GM23248 (cell line): ENCODE results near the gene GPR68. TPM values are rescaled to one million over a fixed set of nuclear protein-coding genes. Genes with fewer than 3 reads are reported as not detected.

Source experiments
- DNase-seq: peaks from one replicate; pipeline ENCODE4 v3.0.0-alpha.2; 2015
- H2AFZ ChIP-seq: fragments of 200-600 bp; sonication (generic); 2 replicates; pipeline ENCODE4 v1.6.1; 2016; ENCODE audit warnings: antibody characterized with exemption
- H3F3A ChIP-seq: fragments of 200-600 bp; sonication (generic); 2 replicates; pipeline ENCODE4 v1.6.1; 2016; ENCODE audit warnings: mild to moderate bottlenecking, antibody characterized with exemption, mixed run types; ENCODE audit not compliant: insufficient read depth
- H3K27ac ChIP-seq: fragments of 200-600 bp; sonication (generic); 2 replicates; pipeline ENCODE4 v1.5.1; 2016; ENCODE audit warnings: mild to moderate bottlenecking
- H3K27me3 ChIP-seq: fragments of 200-600 bp; sonication (generic); replicated peaks from 2 replicates; pipeline ENCODE4 v1.6.1; 2016; ENCODE audit warnings: mild to moderate bottlenecking; ENCODE audit not compliant: insufficient read depth
- H3K36me3 ChIP-seq: fragments of 200-600 bp; sonication (generic); 2 replicates; pipeline ENCODE4 v1.6.1; 2016; ENCODE audit warnings: low read depth, mild to moderate bottlenecking
- H3K4me1 ChIP-seq: fragments of 200-600 bp; sonication (generic); 2 replicates; pipeline ENCODE4 v1.6.1; 2016; ENCODE audit warnings: mild to moderate bottlenecking; ENCODE audit not compliant: insufficient read depth
- H3K4me2 ChIP-seq: fragments of 200-600 bp; sonication (generic); one replicate; pipeline ENCODE4 v1.6.1; 2016; ENCODE audit warnings: mild to moderate bottlenecking; ENCODE audit not compliant: unreplicated experiment
- H3K4me3 ChIP-seq: fragments of 200-600 bp; sonication (generic); 2 replicates; pipeline ENCODE4 v1.5.1; 2016; ENCODE audit warnings: mild to moderate bottlenecking
- H3K79me2 ChIP-seq: fragments of 200-600 bp; sonication (generic); 2 replicates; pipeline ENCODE4 v1.6.1; 2016; ENCODE audit warnings: mild to moderate bottlenecking; ENCODE audit not compliant: insufficient read depth
- H3K9ac ChIP-seq: fragments of 200-600 bp; sonication (generic); 2 replicates; pipeline ENCODE4 v1.6.1; 2016; ENCODE audit warnings: mild to moderate bottlenecking
- H3K9me2 ChIP-seq: fragments of 200-600 bp; sonication (generic); 2 replicates; pipeline ENCODE4 v1.6.1; 2016; ENCODE audit warnings: mixed run types, mild to moderate bottlenecking, moderate library complexity; ENCODE audit not compliant: insufficient read depth
- H3K9me3 ChIP-seq: fragments of 200-600 bp; sonication (generic); one replicate; pipeline ENCODE4 v1.6.1; 2017; ENCODE audit warnings: low read depth
- H4K20me1 ChIP-seq: fragments of 200-600 bp; sonication (generic); 2 replicates; pipeline ENCODE4 v1.6.0; 2016; ENCODE audit not compliant: insufficient read depth
- EZH2 ChIP-seq: fragments of 200-600 bp; sonication (generic); IDR thresholded peaks from 2 replicates; pipeline ENCODE4 v1.6.1; 2018; ENCODE audit warnings: antibody characterized with exemption, mild to moderate bottlenecking; ENCODE audit not compliant: insufficient read depth, poor library complexity, severe bottlenecking
- EZH2phosphoT487 ChIP-seq: fragments of 200-600 bp; sonication (generic); IDR thresholded peaks from 2 replicates; pipeline ENCODE4 v1.6.1; 2018; ENCODE audit warnings: antibody characterized with exemption, moderate library complexity, mild to moderate bottlenecking, low read depth; ENCODE audit not compliant: insufficient read depth
- WGBS, 2 experiments: methylation state at CpG; one replicate each; pipeline ENCODE4 v1.1.6; 2015 to 2017; ENCODE audit warnings: low lambda C conversion rate in 2 of 2, low coverage in 1 of 2; ENCODE audit errors: missing lambda C conversion rate in 2 of 2; 5-methylcytosine and 5-hydroxymethylcytosine counted together
- in situ Hi-C: fragments of 300-500 bp; cut with MboI; formaldehyde crosslinking; loops from 2 replicates; pipeline ENCODE4 v1.15.0; 2020
- polyA plus RNA-seq: library from polyadenylated mRNA; unstranded; fragments of >200 nt; fragmentation: Nextera tagmentation; extraction: Ambion mirVana; gene quantifications from 2 replicates; pipeline ENCODE4 v1.2.1, GENCODE V29; 2016
- total RNA-seq: library from RNA; depleted of rRNA; stranded (reverse); fragments of >200 nt; shearing (Covaris generic); gene quantifications from 2 replicates; pipeline ENCODE4 v1.2.3, GENCODE V29; 2014

Gene GPR68
- total and polyA plus RNA-seq, 2 experiments from 2014 or later: 5.1 to 8.6 TPM

GRCh38 chr14:91278383-91278715, 33.8 kb upstream of the GPR68 start:
- H3K4me2 ChIP-seq: no peak overlapping the region
- no peak overlapping the region for H3K27ac ChIP-seq
- H2AFZ ChIP-seq: no peak overlapping the region
- no peaks in the 10 kb centered on the region for H4K20me1 ChIP-seq
- no peaks in the 10 kb centered on the region for H3K9me2 ChIP-seq
- TF ChIP-seq EZH2 (no peak), EZH2phosphoT487 (no peak)
- in situ Hi-C loops: no loop called here
- DNase-seq: no peak
- H3K79me2 ChIP-seq: no peaks in the 10 kb centered on the region
- peaks cover 3% of the 10 kb centered on the region; the same call in 1 of the 2 replicates for H3K4me1 ChIP-seq
- WGBS, 2 experiments: 96 to 97% methylated on average over 5 of the region's 5 CpGs
- no peaks in the 10 kb centered on the region for H3K27me3 ChIP-seq
- H3K36me3 ChIP-seq: no peaks in the 10 kb centered on the region
- H3F3A ChIP-seq: no peaks in the 10 kb centered on the region
- H3K4me3 ChIP-seq: no peak overlapping the region
- no peaks in the 10 kb centered on the region for H3K9me3 ChIP-seq
- no peak overlapping the region for H3K9ac ChIP-seq

DNA sequence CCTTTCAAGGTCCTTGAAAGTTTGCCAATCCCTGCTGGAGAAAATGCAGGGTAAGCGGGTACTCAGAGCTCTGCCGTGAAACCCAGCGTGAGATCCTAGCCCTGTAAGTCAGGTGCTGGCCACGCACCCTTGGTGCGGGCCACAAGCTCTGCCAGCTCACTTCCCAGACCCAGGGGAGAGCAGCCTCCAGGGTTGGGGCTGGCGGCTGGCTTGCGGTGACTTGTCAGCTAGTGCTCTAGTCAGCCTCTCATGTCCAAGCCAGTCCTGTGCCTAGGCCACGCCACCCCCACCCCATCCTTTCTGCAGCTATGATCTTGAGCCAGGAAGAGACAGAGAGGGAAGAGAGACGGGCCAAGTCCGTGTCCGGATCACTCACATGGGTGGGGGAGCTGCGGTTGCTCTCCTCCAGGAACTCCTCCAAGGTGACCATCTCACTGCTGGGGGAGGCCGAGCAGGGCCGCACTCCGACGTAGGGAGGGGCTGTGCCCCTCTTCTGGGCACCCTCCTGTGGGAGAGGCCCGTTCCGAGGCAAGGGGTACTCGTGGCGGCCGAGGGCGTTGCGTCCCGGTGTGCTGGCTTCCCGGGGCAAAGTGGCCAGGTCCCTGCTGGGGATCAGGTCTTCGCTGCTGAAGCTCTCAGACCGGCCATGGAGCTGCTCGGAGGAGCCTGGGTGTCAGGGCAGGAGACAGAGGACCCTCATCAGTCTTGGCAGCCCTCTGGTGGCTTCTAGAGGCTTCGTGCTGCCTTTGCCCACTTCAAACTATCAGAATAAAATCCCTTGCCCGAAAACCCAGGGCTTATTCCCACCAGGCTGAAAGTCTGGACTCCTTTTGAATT, 33.3 kb upstream of the GPR68 start:
- H4K20me1 ChIP-seq: no peaks in the 10 kb centered on the region
- in situ Hi-C loops: no loop called here
- H3K4me2 ChIP-seq: no peak overlapping the region
- no peaks in the 10 kb centered on the region for H3F3A ChIP-seq
- no peaks in the 10 kb centered on the region for H3K79me2 ChIP-seq
- no peaks in the 10 kb centered on the region for H3K9me2 ChIP-seq
- TF ChIP-seq EZH2phosphoT487 (no peak), EZH2 (no peak)
- H3K9me3 ChIP-seq: no peaks in the 10 kb centered on the region
- no peak overlapping the region for H3K4me3 ChIP-seq
- DNase-seq: no peak
- H3K36me3 ChIP-seq: no peaks in the 10 kb centered on the region
- no peak overlapping the region for H3K9ac ChIP-seq
- no peaks in the 10 kb centered on the region; the same call in 1 of the 2 replicates for H3K4me1 ChIP-seq
- 88 to 90% methylated on average over 29 to 30 of the region's 30 CpGs for WGBS, 2 experiments
- H3K27me3 ChIP-seq: no peaks in the 10 kb centered on the region
- no peak overlapping the region for H2AFZ ChIP-seq
- no peak overlapping the region for H3K27ac ChIP-seq

- Histone ChIP-seq H3K9me3 (no peaks in the 10 kb centered on the region), H3K9ac (no peak overlapping the region), H3K27ac (no peak overlapping the region), H3F3A (no peaks in the 10 kb centered on the region), H3K27me3 (no peaks in the 10 kb centered on the region), H3K79me2 (no peaks in the 10 kb centered on the region), H3K4me3 (no peak overlapping the region), H3K36me3 (no peaks in the 10 kb centered on the region), H3K4me2 (no peak overlapping the region), H3K4me1 (peaks cover 1% of the 10 kb centered on the region; the same call in 1 of the 2 replicates), H3K9me2 (no peaks in the 10 kb centered on the region), H4K20me1 (no peaks in the 10 kb centered on the region), H2AFZ (no peak overlapping the region)
- TF ChIP-seq EZH2 (no peak), EZH2phosphoT487 (no peak)
- WGBS, 2 experiments: 90 to 93% methylated on average over 9 of the region's 9 CpGs
- no peak for DNase-seq
- in situ Hi-C loops: no loop called here
Measured at GRCh38 chr14:91274796-91275195, 30.3 kb upstream of the GPR68 start.

GRCh38 chr14:91273885-91274273, 29.4 kb upstream of the GPR68 start:
- H4K20me1 ChIP-seq: no peaks in the 10 kb centered on the region
- no peak overlapping the region for H2AFZ ChIP-seq
- DNase-seq: no peak
- H3K9me3 ChIP-seq: no peaks in the 10 kb centered on the region
- H3K4me1 ChIP-seq: peaks cover 8% of the 10 kb centered on the region; the same call in 1 of the 2 replicates
- no peaks in the 10 kb centered on the region for H3F3A ChIP-seq
- H3K9ac ChIP-seq: no peak overlapping the region
- no peak overlapping the region for H3K27ac ChIP-seq
- no peak overlapping the region for H3K4me2 ChIP-seq
- no peaks in the 10 kb centered on the region for H3K36me3 ChIP-seq
- H3K79me2 ChIP-seq: no peaks in the 10 kb centered on the region
- no peaks in the 10 kb centered on the region for H3K9me2 ChIP-seq
- H3K27me3 ChIP-seq: no peaks in the 10 kb centered on the region
- 88 to 89% methylated on average over 11 to 13 of the region's 13 CpGs for WGBS, 2 experiments
- in situ Hi-C loops: no loop called here
- H3K4me3 ChIP-seq: no peak overlapping the region
- TF ChIP-seq EZH2 (no peak), EZH2phosphoT487 (no peak)
